ENCODE measurements around the gene CEP95.
"Not testable (repeated sequence)": the region's sequence is repeated elsewhere in the genome, so short reads cannot be mapped to it uniquely, and the experiment has no call there.

Gene CEP95

GRCh38 chr17:64488301-64488700 lies 18.5 kb upstream of the CEP95 start:
- no peak for DNase-seq (ENCODE audit: extremely low read depth, low read depth)
- TF ChIP-seq CTCF (IDR thresholded peaks at IDR 0.05; ENCODE audit: low read depth, low read length): no peak

- no peak for DNase-seq (ENCODE audit: extremely low read depth, low read depth)
Measured at GRCh38 chr17:64491034-64491860, 15.5 kb upstream of the CEP95 start.

GRCh38 chr17:64491994-64492393 lies 14.8 kb upstream of the CEP95 start:
- DNase-seq (ENCODE audit: extremely low read depth, low read depth): no peak
- no peak for TF ChIP-seq CTCF (IDR thresholded peaks at IDR 0.05; ENCODE audit: low read depth, low read length)

More at GRCh38 chr17:64491034-64491860, 15.5 kb upstream of the CEP95 start:
- TF ChIP-seq CTCF (IDR thresholded peaks at IDR 0.05; ENCODE audit: low read depth, low read length): peak; percentile 68

GRCh38 chr17:64492481-64493109 lies 14.2 kb upstream of the CEP95 start:
- TF ChIP-seq CTCF (IDR thresholded peaks at IDR 0.05; ENCODE audit: low read depth, low read length): peak; percentile 34
- no peak for DNase-seq (ENCODE audit: extremely low read depth, low read depth)

GRCh38 chr17:64494121-64494520 lies 12.7 kb upstream of the CEP95 start:
- no peak for DNase-seq (ENCODE audit: extremely low read depth, low read depth)
- no peak for TF ChIP-seq CTCF (IDR thresholded peaks at IDR 0.05; ENCODE audit: low read depth, low read length)

- DNase-seq (ENCODE audit: extremely low read depth, low read depth): not testable (repeated sequence)
Measured at GRCh38 chr17:64495300-64495699, 11.5 kb upstream of the CEP95 start.

GRCh38 chr17:64496348-64496785 lies 10.4 kb upstream of the CEP95 start:
- DNase-seq (ENCODE audit: extremely low read depth, low read depth): no peak
- no peak for TF ChIP-seq CTCF (IDR thresholded peaks at IDR 0.05; ENCODE audit: low read depth, low read length)
